HepG2 (cell line): ENCODE measurements around the gene BCL2L11. TPM values are rescaled to one million over a fixed set of nuclear protein-coding genes. Genes with fewer than 3 reads are reported as not detected.

Experiments
- ELF1 ChIP-seq: sonication (generic); formaldehyde crosslinking; IDR thresholded peaks from 2 replicates; pipeline ENCODE4 v1.4.0; 2020; ENCODE audit warnings: missing genetic modification reagents
- FOXM1 ChIP-seq: sonication (generic); formaldehyde crosslinking; IDR thresholded peaks from 2 replicates; pipeline ENCODE4 v1.5.0; 2020; ENCODE audit warnings: missing genetic modification reagents
- GZF1 ChIP-seq: sonication (generic); formaldehyde crosslinking; IDR thresholded peaks from 2 replicates; pipeline ENCODE4 v1.5.1; 2020; ENCODE audit warnings: mild to moderate bottlenecking, missing genetic modification reagents
- HDAC2 ChIP-seq: sonication (generic); formaldehyde crosslinking; IDR thresholded peaks from 2 replicates; pipeline ENCODE4 v1.4.0; 2020; ENCODE audit warnings: missing genetic modification reagents
- ISX ChIP-seq: sonication (generic); formaldehyde crosslinking; conservative IDR thresholded peaks from 2 replicates; pipeline ENCODE4 v1.5.0; 2020; ENCODE audit warnings: missing genetic modification reagents
- KLF15 ChIP-seq: sonication (generic); formaldehyde crosslinking; IDR thresholded peaks from 2 replicates; pipeline ENCODE4 v1.8.1; 2023; ENCODE audit warnings: borderline replicate concordance, mild to moderate bottlenecking, inconsistent platforms, missing genetic modification reagents, mixed read lengths
- KLF9 ChIP-seq: IDR thresholded peaks from 2 replicates; pipeline ENCODE4 v1.6.1; 2016; ENCODE audit warnings: low read depth
- PHF21A ChIP-seq: sonication (generic); formaldehyde crosslinking; IDR thresholded peaks from 2 replicates; pipeline ENCODE4 v1.5.0; 2020; ENCODE audit warnings: mild to moderate bottlenecking, missing genetic modification reagents
- PHF8 ChIP-seq: sonication (generic); formaldehyde crosslinking; IDR thresholded peaks from 2 replicates; pipeline ENCODE4 v1.5.0; 2020; ENCODE audit warnings: missing genetic modification reagents
- PITX1 ChIP-seq: sonication (generic); formaldehyde crosslinking; IDR thresholded peaks from 2 replicates; pipeline ENCODE4 v1.5.1; 2020; ENCODE audit warnings: mild to moderate bottlenecking, missing genetic modification reagents
- POGK ChIP-seq: sonication (generic); formaldehyde crosslinking; conservative IDR thresholded peaks from 2 replicates; pipeline ENCODE4 v1.8.0; 2022; ENCODE audit warnings: mild to moderate bottlenecking, moderate library complexity, missing genetic modification reagents
- POLR2A ChIP-seq, 2 experiments: IDR thresholded peaks; 2 replicates each; pipeline ENCODE4 v1.6.1; 2011; ENCODE audit warnings: low read depth in 2 of 2, low read length in 2 of 2, mild to moderate bottlenecking in 1 of 2, moderate library complexity in 1 of 2; ENCODE audit not compliant: insufficient read depth in 1 of 2
- PTBP1 ChIP-seq: fragments of 200-400 bp; formaldehyde crosslinking; IDR thresholded peaks from 2 replicates; pipeline ENCODE4 v1.6.1; 2018; ENCODE audit warnings: low read length, low read depth; ENCODE audit not compliant: poor library complexity, severe bottlenecking
- REL ChIP-seq: sonication (generic); formaldehyde crosslinking; conservative IDR thresholded peaks from 2 replicates; pipeline ENCODE4 v1.8.0; 2022; ENCODE audit warnings: mild to moderate bottlenecking, missing genetic modification reagents, moderate library complexity
- SAFB2 ChIP-seq: sonication (generic); formaldehyde crosslinking; IDR thresholded peaks from 2 replicates; pipeline ENCODE4 v1.5.1; 2020; ENCODE audit warnings: missing genetic modification reagents, low read depth, mild to moderate bottlenecking, borderline replicate concordance
- SMARCE1 ChIP-seq: fragments of 450-650 bp; IDR thresholded peaks from 2 replicates; pipeline ENCODE4 v1.6.1; 2017; ENCODE audit warnings: borderline replicate concordance
- SRF ChIP-seq: IDR thresholded peaks from 2 replicates; pipeline ENCODE4 v1.6.1; 2011; ENCODE audit warnings: mild to moderate bottlenecking, low read depth, low read length, moderate library complexity
- THAP11 ChIP-seq: IDR thresholded peaks from 2 replicates; pipeline ENCODE4 v1.6.1; 2016; ENCODE audit warnings: missing biosample characterization, missing genetic modification reagents
- TOPORS ChIP-seq: sonication (generic); formaldehyde crosslinking; IDR thresholded peaks from 2 replicates; pipeline ENCODE4 v1.8.0; 2023; ENCODE audit warnings: mild to moderate bottlenecking, missing genetic modification reagents
- TP53 ChIP-seq: sonication (generic); formaldehyde crosslinking; conservative IDR thresholded peaks from 2 replicates; pipeline ENCODE4 v1.4.0; 2020; ENCODE audit warnings: missing genetic modification reagents
- TRAFD1 ChIP-seq: sonication (generic); formaldehyde crosslinking; IDR thresholded peaks from 2 replicates; pipeline ENCODE4 v1.5.1; 2020; ENCODE audit warnings: missing genetic modification reagents, mild to moderate bottlenecking, borderline replicate concordance
- XRCC5 ChIP-seq: fragments of 200-400 bp; formaldehyde crosslinking; optimal IDR thresholded peaks from 2 replicates; pipeline ENCODE3; 2017; ENCODE audit warnings: mild to moderate bottlenecking, low read length
- ZNF160 ChIP-seq: sonication (generic); formaldehyde crosslinking; IDR thresholded peaks from 2 replicates; pipeline ENCODE4 v1.8.0; 2022; ENCODE audit warnings: mild to moderate bottlenecking, inconsistent platforms, missing genetic modification reagents
- ZNF292 ChIP-seq: sonication (generic); formaldehyde crosslinking; IDR thresholded peaks from 2 replicates; pipeline ENCODE4 v1.8.1; 2022; ENCODE audit warnings: mild to moderate bottlenecking, low read depth, missing genetic modification reagents, borderline replicate concordance
- ZNF709 ChIP-seq: sonication (generic); formaldehyde crosslinking; IDR thresholded peaks from 2 replicates; pipeline ENCODE4 v1.5.0; 2020; ENCODE audit warnings: mild to moderate bottlenecking, missing genetic modification reagents
- ZSCAN31 ChIP-seq: sonication (generic); formaldehyde crosslinking; IDR thresholded peaks from 2 replicates; pipeline ENCODE4 v1.5.0; 2020; ENCODE audit warnings: low read depth, mild to moderate bottlenecking, missing genetic modification reagents
- polyA plus RNA-seq, 8 experiments: library from polyadenylated mRNA; depleted of rRNA in 3 of 8; stranded (reverse) in 7 of 8; unstranded in 1 of 8; fragments of >200 nt; fragmentation: Illumina TruSeq in 4 of 8; extraction: Trizol in 4 of 8; gene quantifications; 2 replicates each; pipeline versions ENCODE4 v1.2.1 to v1.2.3, GENCODE V29; 2011 to 2016; ENCODE audit warnings: low read depth in 4 of 8, missing spikeins in 1 of 8, mixed read lengths in 1 of 8; ENCODE audit not compliant: insufficient read depth in 1 of 8
- total RNA-seq, 5 experiments: library from RNA; depleted of rRNA; stranded (reverse); fragments of >200 nt; fragmentation: Illumina TruSeq; extraction: Trizol; gene quantifications; 2 replicates each; pipeline ENCODE4 v1.2.3, GENCODE V29; 2016; ENCODE audit warnings: low read depth in 1 of 5
- TF ChIP-seq, protein P1 (sequence below): IDR thresholded peaks from 2 replicates; pipeline ENCODE4 v1.6.1; 2018; ENCODE audit warnings: missing genetic modification reagents, mild to moderate bottlenecking, missing compliant biosample characterization

BCL2L11 gene
- total and polyA plus RNA-seq, 2 of the 13 experiments (the other 11 are each of a cell fraction or from before 2014, with no cell fraction given), result 6.1 to 9.7 TPM

DNA sequence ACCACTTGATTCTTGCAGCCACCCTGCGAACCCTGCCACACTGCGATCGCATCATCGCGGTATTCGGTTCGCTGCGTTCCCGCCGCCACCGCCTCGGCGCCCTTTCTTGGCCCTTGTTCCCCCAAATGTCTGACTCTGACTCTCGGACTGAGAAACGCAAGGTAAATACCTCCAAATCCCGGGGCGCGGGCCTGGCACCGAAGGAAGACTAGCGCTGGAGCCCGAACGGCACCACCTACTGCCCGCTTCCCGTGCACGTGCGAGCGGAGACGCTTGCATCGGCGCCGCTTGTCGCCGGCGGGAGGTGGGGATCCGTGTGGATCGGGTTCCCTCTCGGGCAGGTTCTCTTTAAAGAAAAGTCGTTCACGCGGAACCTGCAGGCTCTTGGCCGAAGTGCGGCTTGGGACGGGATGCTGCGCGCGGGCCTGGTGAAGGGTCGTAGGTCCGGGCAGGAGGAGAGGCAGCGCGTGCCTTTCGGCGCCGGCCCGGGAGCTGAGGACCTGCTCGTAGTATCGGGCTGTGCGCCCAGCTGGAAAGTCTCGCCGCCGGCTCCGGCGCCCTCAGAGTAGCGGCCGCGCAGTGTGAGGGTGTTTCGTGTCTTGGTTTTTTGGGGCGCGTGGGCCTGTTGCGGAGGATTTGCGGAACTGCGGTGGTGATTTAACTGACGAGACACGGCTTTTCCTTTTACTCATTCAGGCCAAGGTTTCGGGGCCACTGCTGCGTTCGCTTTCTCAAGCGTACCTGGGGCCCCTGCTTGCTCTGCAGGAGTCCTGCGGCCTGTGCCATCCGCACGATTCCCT lies 514 bp downstream of the BCL2L11 start (continued):
- TF ChIP-seq ZNF709 (CRISPR knock-in tag), result peak; percentile 13; the same call in 1 of the 2 replicates
- no peak for TF ChIP-seq THAP11
- peak; percentile 50 for TF ChIP-seq ZNF292 (CRISPR knock-in tag)
- peak; percentile 1; the same call in 1 of the 2 replicates for TF ChIP-seq ZNF160
- no peak for TF ChIP-seq PTBP1
- peak; percentile 45; the same call in 1 of the 2 replicates for TF ChIP-seq TOPORS (CRISPR knock-in tag)
- TF ChIP-seq REL (CRISPR knock-in tag), result peak; percentile 21; the same call in 1 of the 2 replicates
- TF ChIP-seq, protein P1, sequence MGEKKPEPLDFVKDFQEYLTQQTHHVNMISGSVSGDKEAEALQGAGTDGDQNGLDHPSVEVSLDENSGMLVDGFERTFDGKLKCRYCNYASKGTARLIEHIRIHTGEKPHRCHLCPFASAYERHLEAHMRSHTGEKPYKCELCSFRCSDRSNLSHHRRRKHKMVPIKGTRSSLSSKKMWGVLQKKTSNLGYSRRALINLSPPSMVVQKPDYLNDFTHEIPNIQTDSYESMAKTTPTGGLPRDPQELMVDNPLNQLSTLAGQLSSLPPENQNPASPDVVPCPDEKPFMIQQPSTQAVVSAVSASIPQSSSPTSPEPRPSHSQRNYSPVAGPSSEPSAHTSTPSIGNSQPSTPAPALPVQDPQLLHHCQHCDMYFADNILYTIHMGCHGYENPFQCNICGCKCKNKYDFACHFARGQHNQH, result 0 out of 2 replicates have a peak, but pooled peaks have one; percentile 25
- peak; percentile 29; the same call in 1 of the 2 replicates for TF ChIP-seq PHF21A
- no peak for TF ChIP-seq SRF
- 0 out of 2 replicates have a peak, but pooled peaks have one; percentile 30 for TF ChIP-seq ISX (CRISPR knock-in tag)
- no peak for TF ChIP-seq HDAC2
- 0 out of 2 replicates have a peak, but pooled peaks have one; percentile 64 for TF ChIP-seq KLF15
- no peak for TF ChIP-seq SMARCE1
- peak; percentile 25; the same call in 1 of the 2 replicates for TF ChIP-seq FOXM1 (CRISPR knock-in tag)
- TF ChIP-seq ZSCAN31 (CRISPR knock-in tag), result peak; percentile 2; the same call in 1 of the 2 replicates
- TF ChIP-seq ELF1 (CRISPR knock-in tag), result no peak
- TF ChIP-seq TP53, result 0 out of 2 replicates have a peak, but pooled peaks have one; percentile 36
- TF ChIP-seq POLR2A (IDR thresholded peaks at IDR 0.05; ENCODE audit: insufficient read depth in 1 of 2, low read depth in 2 of 2, low read length in 2 of 2), result peak in 1 of 2 experiments; percentile 12; a peak in 1 of 4 replicates
- no peak; the same call in 1 of the 2 replicates for TF ChIP-seq PITX1
- TF ChIP-seq TRAFD1 (CRISPR knock-in tag), result no peak; the same call in 1 of the 2 replicates
- TF ChIP-seq PHF8, result peak; percentile 45; the same call in 1 of the 2 replicates
- peak; percentile 17 for TF ChIP-seq XRCC5
- TF ChIP-seq GZF1 (CRISPR knock-in tag), result 0 out of 2 replicates have a peak, but pooled peaks have one; percentile 63
- TF ChIP-seq SAFB2 (CRISPR knock-in tag), result peak; percentile 8; the same call in 1 of the 2 replicates
- TF ChIP-seq POGK, result no peak
- TF ChIP-seq KLF9 (CRISPR knock-in tag), result no peak
